Astrocyte (in vitro differentiated cells and primary cell): ENCODE results near the gene PDGFD. TPM values are rescaled to one million over a fixed set of nuclear protein-coding genes. Genes with fewer than 3 reads are reported as not detected.

Source experiments
- DNase-seq: peaks from one replicate; pipeline ENCODE4 v3.0.0-alpha.2; 2010; ENCODE audit warnings: low read depth
- FAIRE-seq: peaks from 2 replicates; lab custom pipeline; 2011; peaks lifted over from hg19 to GRCh38; lab: Jason Lieb, UNC
- H2AFZ ChIP-seq: 2 replicates; pipeline ENCODE4 v1.6.0; 2012; ENCODE audit warnings: low read depth, low read length, inconsistent platforms
- H3K27ac ChIP-seq: 2 replicates; pipeline ENCODE4 v1.5.1; 2011; ENCODE audit warnings: low read depth, low read length, inconsistent platforms
- H3K27me3 ChIP-seq: 2 replicates; pipeline ENCODE4 v1.6.0; 2011; ENCODE audit warnings: low read length, inconsistent platforms; ENCODE audit not compliant: insufficient read depth
- H3K36me3 ChIP-seq: 2 replicates; pipeline ENCODE4 v1.5.1; 2011; ENCODE audit warnings: low read length, inconsistent platforms; ENCODE audit not compliant: insufficient read depth
- H3K4me1 ChIP-seq: 2 replicates; pipeline ENCODE4 v1.5.1; 2011; ENCODE audit warnings: low read length, inconsistent platforms; ENCODE audit not compliant: insufficient read depth
- H3K4me2 ChIP-seq: 2 replicates; pipeline ENCODE4 v1.6.0; 2012; ENCODE audit warnings: low read length, inconsistent platforms
- H3K4me3 ChIP-seq: 2 replicates; pipeline ENCODE4 v1.5.1; 2011; ENCODE audit warnings: low read depth, mild to moderate bottlenecking, low read length, inconsistent platforms; ENCODE audit not compliant: insufficient read depth
- H3K79me2 ChIP-seq: 2 replicates; pipeline ENCODE4 v1.6.0; 2012; ENCODE audit warnings: mild to moderate bottlenecking, low read length, inconsistent platforms; ENCODE audit not compliant: insufficient read depth
- H3K9ac ChIP-seq: 2 replicates; pipeline ENCODE4 v1.6.0; 2012; ENCODE audit warnings: mild to moderate bottlenecking, low read length, inconsistent platforms
- H3K9me3 ChIP-seq: 2 replicates; pipeline ENCODE4 v1.5.1; 2012; ENCODE audit warnings: low read depth, mild to moderate bottlenecking, low read length, inconsistent platforms; ENCODE audit not compliant: insufficient read depth
- H4K20me1 ChIP-seq: 2 replicates; pipeline ENCODE4 v1.6.0; 2012; ENCODE audit warnings: low read length, inconsistent platforms; ENCODE audit not compliant: insufficient read depth
- H3K27ac Mint-ChIP-seq: one replicate; pipeline ENCODE4 v1.8.0; 2021; ENCODE audit warnings: mild to moderate bottlenecking, mixed read lengths; ENCODE audit not compliant: unreplicated experiment
- H3K27me3 Mint-ChIP-seq: one replicate; pipeline ENCODE4 v1.8.0; 2021; ENCODE audit warnings: low read depth, mixed read lengths; ENCODE audit not compliant: unreplicated experiment
- H3K36me3 Mint-ChIP-seq: one replicate; pipeline ENCODE4 v1.8.0; 2021; ENCODE audit warnings: low read depth, mixed read lengths; ENCODE audit not compliant: unreplicated experiment
- H3K4me1 Mint-ChIP-seq: one replicate; pipeline ENCODE4 v1.8.0; 2021; ENCODE audit warnings: low read depth, mixed read lengths; ENCODE audit not compliant: unreplicated experiment
- H3K4me3 Mint-ChIP-seq: one replicate; pipeline ENCODE4 v1.8.0; 2021; ENCODE audit warnings: mild to moderate bottlenecking, moderate library complexity, mixed read lengths; ENCODE audit not compliant: unreplicated experiment
- H3K9me3 Mint-ChIP-seq: one replicate; pipeline ENCODE4 v1.8.0; 2021; ENCODE audit warnings: mild to moderate bottlenecking, mixed read lengths; ENCODE audit not compliant: unreplicated experiment
- EZH2 ChIP-seq: IDR thresholded peaks from 2 replicates; pipeline ENCODE4 v1.6.1; 2012; ENCODE audit warnings: mild to moderate bottlenecking, low read length, inconsistent platforms; ENCODE audit not compliant: insufficient read depth
- total RNA-seq: library from RNA; stranded (reverse); gene quantifications from 2 replicates; pipeline ENCODE4 v1.2.1, GENCODE V29; 2021
- TF ChIP-seq, protein P1 (sequence below): IDR thresholded peaks from 2 replicates; pipeline ENCODE4 v1.5.1; 2011; ENCODE audit warnings: low read depth, mild to moderate bottlenecking, inconsistent platforms, low read length, moderate library complexity; ENCODE audit not compliant: insufficient read depth

The PDGFD gene
- total RNA-seq, 1 donor from 2014 or later: 2.6 TPM

DNA sequence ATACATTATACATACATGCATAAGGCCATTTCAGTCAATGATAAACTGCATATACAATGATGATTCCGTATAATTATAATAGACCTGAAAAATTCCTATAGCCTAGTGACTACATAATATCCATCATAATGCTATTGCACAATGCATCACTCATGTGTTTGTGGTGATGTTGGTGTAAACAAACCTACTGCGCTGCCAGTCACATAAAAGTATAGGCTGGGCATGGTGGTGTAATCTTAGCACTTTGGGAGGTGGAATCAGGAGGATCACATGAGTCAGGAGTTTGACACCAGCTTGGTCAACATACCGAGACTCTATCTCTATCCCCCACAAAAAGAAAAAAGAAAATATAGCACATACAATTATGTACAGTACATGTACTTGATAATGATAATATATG, 291.2 kb downstream of the PDGFD start:
- Histone ChIP-seq H3K27me3 (no peaks in the 10 kb centered on the region), H3K4me1 (no peaks in the 10 kb centered on the region), H3K9me3 (no peaks in the 10 kb centered on the region), H3K4me2 (no peak overlapping the region), H3K36me3 (no peaks in the 10 kb centered on the region), H3K27ac (no peak overlapping the region), H3K4me3 (no peak overlapping the region), H3K79me2 (no peaks in the 10 kb centered on the region), H2AFZ (no peak overlapping the region), H3K9ac (no peak overlapping the region), H4K20me1 (no peaks in the 10 kb centered on the region)
- TF ChIP-seq, protein P1, sequence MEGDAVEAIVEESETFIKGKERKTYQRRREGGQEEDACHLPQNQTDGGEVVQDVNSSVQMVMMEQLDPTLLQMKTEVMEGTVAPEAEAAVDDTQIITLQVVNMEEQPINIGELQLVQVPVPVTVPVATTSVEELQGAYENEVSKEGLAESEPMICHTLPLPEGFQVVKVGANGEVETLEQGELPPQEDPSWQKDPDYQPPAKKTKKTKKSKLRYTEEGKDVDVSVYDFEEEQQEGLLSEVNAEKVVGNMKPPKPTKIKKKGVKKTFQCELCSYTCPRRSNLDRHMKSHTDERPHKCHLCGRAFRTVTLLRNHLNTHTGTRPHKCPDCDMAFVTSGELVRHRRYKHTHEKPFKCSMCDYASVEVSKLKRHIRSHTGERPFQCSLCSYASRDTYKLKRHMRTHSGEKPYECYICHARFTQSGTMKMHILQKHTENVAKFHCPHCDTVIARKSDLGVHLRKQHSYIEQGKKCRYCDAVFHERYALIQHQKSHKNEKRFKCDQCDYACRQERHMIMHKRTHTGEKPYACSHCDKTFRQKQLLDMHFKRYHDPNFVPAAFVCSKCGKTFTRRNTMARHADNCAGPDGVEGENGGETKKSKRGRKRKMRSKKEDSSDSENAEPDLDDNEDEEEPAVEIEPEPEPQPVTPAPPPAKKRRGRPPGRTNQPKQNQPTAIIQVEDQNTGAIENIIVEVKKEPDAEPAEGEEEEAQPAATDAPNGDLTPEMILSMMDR: no peak
- TF ChIP-seq EZH2: no peak
- Mint-ChIP-seq H3K27ac (no peak overlapping the region), H3K27me3 (peaks cover 2% of the 10 kb centered on the region), H3K36me3 (no peaks in the 10 kb centered on the region), H3K9me3 (no peaks in the 10 kb centered on the region), H3K4me3 (no peak overlapping the region), H3K4me1 (no peaks in the 10 kb centered on the region)
- no peak for FAIRE-seq
- no peak for DNase-seq

DNA sequence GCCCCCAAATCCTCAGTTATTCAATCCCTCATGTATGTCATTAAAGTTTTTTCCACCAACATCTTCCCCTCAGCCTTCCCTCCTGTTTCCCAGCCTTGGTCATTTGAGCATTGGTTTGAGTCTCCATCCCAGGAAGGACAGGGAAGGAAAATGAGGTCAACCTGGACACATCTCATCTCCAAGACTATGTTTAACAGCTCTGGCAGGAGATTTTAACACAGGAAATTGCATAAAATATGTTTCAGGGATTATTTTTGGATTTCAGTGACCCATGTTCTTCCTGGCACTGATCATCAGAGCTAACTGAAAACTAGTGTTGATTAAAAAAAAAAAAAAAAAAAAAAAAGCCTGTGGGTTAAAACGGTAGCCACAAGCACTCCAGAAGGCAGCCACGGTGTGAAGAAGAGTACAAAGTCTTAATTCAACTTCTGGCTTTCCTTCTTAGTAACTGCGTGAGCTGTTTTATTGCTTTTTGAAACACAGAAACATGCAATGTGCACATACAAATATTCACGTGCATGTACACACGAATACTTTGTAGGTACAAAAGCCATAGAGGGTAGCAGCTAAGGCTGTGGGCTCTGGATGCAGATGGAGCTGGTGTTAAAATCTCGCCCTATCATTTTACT, 291.9 kb downstream of the PDGFD start:
- DNase-seq (no peak), FAIRE-seq (no peak)
- H3K4me1 ChIP-seq: no peaks in the 10 kb centered on the region
- H3K9ac ChIP-seq: no peak overlapping the region
- no peaks in the 10 kb centered on the region for H4K20me1 ChIP-seq
- no peaks in the 10 kb centered on the region for H3K9me3 ChIP-seq
- TF ChIP-seq, protein P1: no peak
- TF ChIP-seq EZH2: no peak
- no peak overlapping the region for H2AFZ ChIP-seq
- no peaks in the 10 kb centered on the region for H3K36me3 Mint-ChIP-seq
- no peaks in the 10 kb centered on the region for H3K9me3 Mint-ChIP-seq
- peaks cover 2% of the 10 kb centered on the region for H3K27me3 Mint-ChIP-seq
- no peaks in the 10 kb centered on the region for H3K36me3 ChIP-seq
- no peak overlapping the region for H3K4me3 ChIP-seq
- H3K79me2 ChIP-seq: no peaks in the 10 kb centered on the region
- no peak overlapping the region for H3K4me2 ChIP-seq
- H3K27me3 ChIP-seq: no peaks in the 10 kb centered on the region
- no peaks in the 10 kb centered on the region for H3K4me1 Mint-ChIP-seq
- no peak overlapping the region for H3K27ac ChIP-seq
- no peak overlapping the region for H3K4me3 Mint-ChIP-seq
- H3K27ac Mint-ChIP-seq: no peak overlapping the region

DNA sequence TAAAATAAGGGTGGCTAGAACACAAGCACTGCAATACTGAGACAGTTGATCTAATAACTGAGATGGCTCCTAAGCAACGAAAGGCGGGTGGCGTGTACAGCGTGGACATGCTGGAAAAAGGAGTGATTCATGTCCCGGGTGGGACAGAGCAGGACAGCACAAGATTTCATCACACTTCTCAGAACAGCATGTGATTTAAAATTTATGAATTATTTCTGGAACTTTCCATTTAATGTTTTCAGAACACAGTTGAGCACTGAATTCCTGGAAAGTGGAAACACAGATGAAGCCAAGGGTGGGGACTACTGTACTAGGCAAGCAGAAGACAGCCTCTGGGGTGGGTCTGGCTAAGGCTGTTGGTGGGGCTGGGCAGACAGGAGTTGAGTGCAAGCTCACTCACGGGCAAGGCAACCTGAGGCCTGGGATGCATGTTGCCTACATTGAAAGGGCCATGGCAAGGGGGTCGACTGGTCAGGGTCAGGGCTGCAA, 293.1 kb downstream of the PDGFD start:
- Mint-ChIP-seq H3K9me3 (no peaks in the 10 kb centered on the region), H3K4me3 (no peak overlapping the region), H3K27me3 (peaks cover 2% of the 10 kb centered on the region), H3K36me3 (no peaks in the 10 kb centered on the region), H3K27ac (no peak overlapping the region), H3K4me1 (no peaks in the 10 kb centered on the region)
- H3K9me3 ChIP-seq: no peaks in the 10 kb centered on the region
- H3K9ac ChIP-seq: no peak overlapping the region
- H3K4me2 ChIP-seq: no peak overlapping the region
- H3K4me3 ChIP-seq: no peak overlapping the region
- H3K36me3 ChIP-seq: no peaks in the 10 kb centered on the region
- no peaks in the 10 kb centered on the region for H4K20me1 ChIP-seq
- H2AFZ ChIP-seq: no peak overlapping the region
- DNase-seq (no peak), FAIRE-seq (no peak)
- H3K27ac ChIP-seq: no peak overlapping the region
- TF ChIP-seq, protein P1: no peak
- TF ChIP-seq EZH2: no peak
- no peaks in the 10 kb centered on the region for H3K4me1 ChIP-seq
- H3K79me2 ChIP-seq: no peaks in the 10 kb centered on the region
- no peaks in the 10 kb centered on the region for H3K27me3 ChIP-seq
